Effector memory CD4-positive, alpha-beta T cell (primary cell): ENCODE measurements around the gene EIF3F.

ENCODE experiments used
- DNase-seq, 3 donors: peaks; one replicate each; pipeline ENCODE4 v3.0.0-alpha.2; 2020
- H3K27ac ChIP-seq: 2 replicates; pipeline ENCODE4 v1.7.0; 2013; ENCODE audit warnings: mild to moderate bottlenecking, low read length, moderate library complexity; ENCODE audit not compliant: insufficient read depth, poor library complexity, severe bottlenecking
- H3K27me3 ChIP-seq: replicated peaks from 2 replicates; pipeline ENCODE4 v1.7.0; 2013; ENCODE audit warnings: mild to moderate bottlenecking, low read length; ENCODE audit not compliant: insufficient read depth, control insufficient read depth, poor library complexity, severe bottlenecking
- H3K36me3 ChIP-seq: 2 replicates; pipeline ENCODE4 v1.7.0; 2013; ENCODE audit warnings: mild to moderate bottlenecking, low read length, moderate library complexity; ENCODE audit not compliant: control insufficient read depth, insufficient read depth
- H3K4me1 ChIP-seq: 2 replicates; pipeline ENCODE4 v1.7.0; 2013; ENCODE audit warnings: low read length, mild to moderate bottlenecking; ENCODE audit not compliant: control insufficient read depth, insufficient read depth, poor library complexity, severe bottlenecking
- H3K4me3 ChIP-seq: 2 replicates; pipeline ENCODE4 v1.7.0; 2013; ENCODE audit warnings: low read length, low read depth, mild to moderate bottlenecking; ENCODE audit not compliant: insufficient read depth, poor library complexity, severe bottlenecking
- H3K9me3 ChIP-seq: 2 replicates; pipeline ENCODE4 v1.7.0; 2013; ENCODE audit warnings: mild to moderate bottlenecking, low read length, moderate library complexity; ENCODE audit not compliant: control insufficient read depth

The EIF3F gene

GRCh38 chr11:7967826-7968225 is 19.3 kb upstream of the EIF3F start:
- Histone ChIP-seq H3K9me3 (no peaks in the 10 kb centered on the region), H3K27me3 (no peaks in the 10 kb centered on the region), H3K4me3 (no peak overlapping the region), H3K27ac (no peak overlapping the region), H3K4me1 (no peaks in the 10 kb centered on the region), H3K36me3 (no peaks in the 10 kb centered on the region)
- no peak for DNase-seq

GRCh38 chr11:7968686-7969085 is 18.5 kb upstream of the EIF3F start:
- no peak for DNase-seq
- H3K9me3 ChIP-seq, result no peaks in the 10 kb centered on the region
- H3K36me3 ChIP-seq, result no peaks in the 10 kb centered on the region
- H3K27me3 ChIP-seq, result no peaks in the 10 kb centered on the region
- no peaks in the 10 kb centered on the region for H3K4me1 ChIP-seq
- H3K27ac ChIP-seq, result no peak overlapping the region
- H3K4me3 ChIP-seq, result no peak overlapping the region

GRCh38 chr11:7969756-7970646 is 17.1 kb upstream of the EIF3F start:
- H3K4me1 ChIP-seq, result no peaks in the 10 kb centered on the region
- no peak for DNase-seq
- H3K4me3 ChIP-seq, result no peak overlapping the region
- H3K36me3 ChIP-seq, result no peaks in the 10 kb centered on the region
- H3K27ac ChIP-seq, result no peak overlapping the region
- H3K27me3 ChIP-seq, result no peaks in the 10 kb centered on the region
- no peaks in the 10 kb centered on the region for H3K9me3 ChIP-seq

GRCh38 chr11:7971846-7972245 is 15.3 kb upstream of the EIF3F start:
- Histone ChIP-seq H3K27ac (no peak overlapping the region), H3K27me3 (no peaks in the 10 kb centered on the region), H3K4me1 (no peaks in the 10 kb centered on the region), H3K9me3 (no peaks in the 10 kb centered on the region), H3K36me3 (no peaks in the 10 kb centered on the region), H3K4me3 (no peak overlapping the region)
- DNase-seq, result no peak

GRCh38 chr11:7973011-7973410 is 14.1 kb upstream of the EIF3F start:
- Histone ChIP-seq H3K4me1 (no peaks in the 10 kb centered on the region), H3K9me3 (no peaks in the 10 kb centered on the region), H3K27ac (no peak overlapping the region), H3K36me3 (no peaks in the 10 kb centered on the region), H3K4me3 (no peak overlapping the region), H3K27me3 (no peaks in the 10 kb centered on the region)
- no peak for DNase-seq

- H3K4me3 ChIP-seq, result no peak overlapping the region
- H3K27me3 ChIP-seq, result no peaks in the 10 kb centered on the region
- no peak for DNase-seq
- no peak overlapping the region for H3K27ac ChIP-seq
- H3K9me3 ChIP-seq, result no peaks in the 10 kb centered on the region
- no peaks in the 10 kb centered on the region for H3K36me3 ChIP-seq
- H3K4me1 ChIP-seq, result no peaks in the 10 kb centered on the region
Measured at GRCh38 chr11:7974668-7975067, 12.5 kb upstream of the EIF3F start.

GRCh38 chr11:7977232-7977917 is 9.8 kb upstream of the EIF3F start:
- Histone ChIP-seq H3K27ac (no peak overlapping the region), H3K4me1 (no peaks in the 10 kb centered on the region), H3K36me3 (no peaks in the 10 kb centered on the region), H3K9me3 (no peaks in the 10 kb centered on the region), H3K27me3 (no peaks in the 10 kb centered on the region), H3K4me3 (no peak overlapping the region)
- no peak for DNase-seq

GRCh38 chr11:7981619-7982157 is 5.4 kb upstream of the EIF3F start:
- no peak overlapping the region for H3K27ac ChIP-seq
- peaks cover 5% of the 10 kb centered on the region for H3K4me1 ChIP-seq
- no peak for DNase-seq
- no peaks in the 10 kb centered on the region for H3K9me3 ChIP-seq
- no peak overlapping the region for H3K4me3 ChIP-seq
- H3K27me3 ChIP-seq, result no peaks in the 10 kb centered on the region
- no peaks in the 10 kb centered on the region for H3K36me3 ChIP-seq

- no peaks in the 10 kb centered on the region for H3K27me3 ChIP-seq
- no peak for DNase-seq
- H3K4me3 ChIP-seq, result no peak overlapping the region
- no peaks in the 10 kb centered on the region for H3K9me3 ChIP-seq
- no peak overlapping the region for H3K27ac ChIP-seq
- H3K36me3 ChIP-seq, result no peaks in the 10 kb centered on the region
- H3K4me1 ChIP-seq, result peaks cover 7% of the 10 kb centered on the region
Measured at GRCh38 chr11:7982582-7983119, 4.5 kb upstream of the EIF3F start.
